CD4-positive, alpha-beta T cell treated with Interleukin-15 for 4 hours (primary cell): ENCODE data around the gene BID.
"Not testable (repeated sequence)": the region's sequence is repeated elsewhere in the genome, so short reads cannot be mapped to it uniquely, and the experiment has no call there.

Source experiments
- DNase-seq: peaks from one replicate; pipeline ENCODE4 v3.0.0-alpha.2; 2020; ENCODE audit warnings: low spot score

The BID gene

DNA sequence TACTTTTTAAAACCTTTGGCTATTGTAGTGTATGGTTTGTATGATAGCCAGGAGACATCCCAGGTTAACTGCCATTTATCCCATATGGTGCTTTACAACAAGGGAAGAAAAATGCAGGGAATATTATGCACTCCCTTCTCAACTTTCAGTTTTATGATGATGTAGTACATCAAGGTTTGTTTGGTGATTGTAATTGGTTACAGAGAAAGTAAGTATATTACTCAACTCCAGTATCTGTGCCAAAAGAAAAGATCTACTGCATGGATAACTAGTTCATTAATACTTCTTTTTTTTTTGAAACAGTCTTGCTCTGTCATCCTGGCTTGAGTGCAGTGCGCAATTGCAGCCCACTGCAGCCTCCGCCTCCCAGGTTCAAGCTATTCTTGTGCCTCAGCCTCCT lies 70.5 kb downstream of the BID start:
- DNase-seq: no peak

DNA sequence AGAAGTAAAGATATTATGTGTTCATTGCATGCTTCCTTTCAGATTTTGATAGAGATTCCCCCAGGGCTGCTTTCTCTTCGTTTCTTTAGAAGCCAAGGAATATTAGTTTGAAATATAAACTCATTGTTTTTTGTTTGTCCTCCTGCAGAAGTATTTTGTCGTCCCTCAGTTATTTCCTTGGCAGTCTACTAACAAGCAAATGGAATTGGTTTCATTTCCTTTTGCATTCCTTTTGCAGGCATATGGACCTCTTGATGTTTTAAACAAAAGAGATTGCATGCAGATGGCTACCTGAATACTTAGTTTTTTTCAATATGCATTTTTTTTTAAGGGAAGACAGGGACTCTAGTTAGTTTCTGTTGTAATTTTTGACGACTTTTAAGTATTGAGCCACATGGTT lies 73.5 kb downstream of the BID start:
- no peak for DNase-seq

DNA sequence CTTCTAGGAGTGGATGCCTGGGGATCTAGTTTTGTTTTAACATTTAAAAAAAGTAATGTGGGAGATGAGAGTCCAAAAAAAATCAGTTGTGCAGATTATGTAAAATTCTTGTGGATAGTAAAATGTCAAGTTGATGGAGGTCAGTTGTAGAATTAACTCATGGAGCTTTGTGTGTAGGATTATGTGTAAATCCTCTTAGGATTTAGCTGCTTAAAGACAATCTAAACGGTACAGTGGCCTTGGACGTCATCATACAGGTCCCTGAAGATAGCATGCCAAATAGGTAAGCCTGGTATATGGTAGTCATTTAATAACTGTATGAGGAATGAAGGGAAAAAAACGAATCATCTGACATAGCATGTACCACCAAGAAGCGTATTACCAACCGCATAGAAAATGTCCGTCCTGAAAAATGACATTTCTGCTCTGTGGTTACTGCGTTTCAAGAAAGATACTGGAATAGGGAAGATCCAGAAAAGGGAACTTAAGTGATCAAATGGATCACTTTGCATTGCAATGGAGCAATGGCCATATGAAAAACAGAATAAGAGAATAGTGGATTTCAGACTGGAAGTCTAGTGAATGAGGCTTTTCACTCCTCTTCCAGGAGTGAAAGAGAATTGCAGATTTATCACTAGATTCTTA lies 74.5 kb downstream of the BID start:
- DNase-seq: no peak

DNA sequence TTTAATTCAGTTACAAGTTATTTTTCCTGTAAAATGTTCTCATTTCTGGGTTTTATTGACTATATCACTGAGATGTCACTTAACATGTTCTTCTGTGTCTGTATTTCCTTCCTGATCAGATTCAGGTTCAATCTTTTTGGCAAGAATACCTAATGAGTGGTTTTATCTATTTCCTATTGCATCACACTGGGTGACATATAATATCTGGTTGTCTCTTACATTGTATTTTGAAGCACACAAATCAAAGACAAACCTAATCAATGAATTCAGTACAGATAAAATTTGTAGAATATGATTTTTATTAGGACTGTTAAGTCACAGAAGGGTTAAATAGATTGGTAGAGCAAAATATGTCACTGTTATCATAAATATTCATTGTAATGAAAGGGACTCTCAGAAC lies 75.3 kb downstream of the BID start:
- no peak for DNase-seq

DNA sequence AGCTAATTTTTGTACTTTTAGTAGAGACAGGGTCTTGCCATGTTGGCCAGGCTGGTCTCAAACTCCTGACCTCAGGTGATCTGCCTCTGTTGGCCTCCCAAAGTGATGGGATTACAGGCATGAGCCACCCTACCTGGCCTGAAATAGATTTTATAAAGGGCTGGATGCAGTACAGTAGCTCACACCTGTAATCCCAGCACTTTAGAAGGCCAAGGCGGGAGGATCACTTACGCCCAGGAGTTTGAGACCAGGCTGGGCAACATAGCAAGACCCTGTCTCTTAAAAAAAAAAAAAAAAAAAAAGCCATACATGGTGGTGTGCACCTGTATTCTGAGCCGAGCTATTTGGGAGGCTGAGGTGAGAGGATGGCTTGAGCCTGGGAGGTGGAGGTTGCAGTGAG lies 76.0 kb downstream of the BID start:
- DNase-seq: not testable (repeated sequence)

DNA sequence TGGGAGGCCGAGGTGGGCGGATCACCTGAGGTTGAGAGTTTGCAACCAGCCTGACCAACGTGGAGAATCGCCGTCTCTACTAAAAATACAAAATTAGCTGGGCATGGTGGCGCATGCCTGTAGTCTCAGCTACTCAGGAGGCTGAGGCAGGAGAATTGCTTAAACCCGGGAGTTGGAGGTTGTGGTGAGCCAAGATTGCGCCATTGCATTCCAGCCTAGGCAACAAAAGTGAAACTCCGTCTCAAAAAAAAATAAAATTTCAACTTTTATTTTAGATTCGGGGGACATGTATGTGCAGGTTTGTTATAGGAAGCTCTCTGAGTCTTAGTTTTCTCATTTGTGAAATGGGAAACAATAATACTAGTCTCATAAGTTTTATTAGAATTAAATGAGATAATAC lies 77.1 kb downstream of the BID start:
- DNase-seq: not testable (repeated sequence)

DNA sequence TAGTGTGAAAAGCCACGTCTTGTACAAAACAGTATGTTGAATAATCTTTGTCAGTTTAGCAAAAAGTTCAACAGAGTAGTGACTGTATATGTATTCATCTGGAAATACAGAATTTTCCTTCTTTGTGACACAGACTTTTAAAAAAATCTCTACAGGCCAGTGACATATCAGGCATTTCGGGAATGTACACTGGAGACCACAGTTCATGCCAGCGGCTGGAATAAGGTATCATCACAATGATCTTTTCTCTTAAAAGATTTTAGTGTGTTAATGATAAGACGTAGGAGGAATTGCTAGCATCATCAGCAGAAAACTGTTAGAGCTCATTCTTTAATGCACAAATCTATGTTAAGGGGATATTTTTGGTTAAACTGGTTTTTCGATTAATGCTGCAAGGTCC lies 78.3 kb downstream of the BID start:
- DNase-seq: no peak

DNA sequence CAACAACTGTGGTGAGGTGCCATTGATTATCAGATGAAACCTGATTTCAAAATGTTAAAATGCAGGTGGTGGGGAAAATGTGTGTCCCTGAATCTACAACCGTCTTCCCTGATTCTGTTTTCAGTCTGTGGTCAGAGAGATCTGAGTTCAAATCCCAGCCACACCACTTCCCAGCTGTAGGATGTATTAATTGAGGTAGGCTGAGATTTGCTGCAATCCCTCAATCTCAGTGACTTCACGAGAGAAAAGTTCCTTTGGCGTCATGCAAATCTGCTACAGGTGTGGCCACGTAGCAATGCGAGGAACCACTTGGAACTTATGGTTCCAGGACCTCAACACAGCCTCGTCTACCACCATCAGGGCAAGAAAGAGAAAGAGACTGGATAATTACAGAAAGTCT lies 79.5 kb downstream of the BID start:
- no peak for DNase-seq

DNA sequence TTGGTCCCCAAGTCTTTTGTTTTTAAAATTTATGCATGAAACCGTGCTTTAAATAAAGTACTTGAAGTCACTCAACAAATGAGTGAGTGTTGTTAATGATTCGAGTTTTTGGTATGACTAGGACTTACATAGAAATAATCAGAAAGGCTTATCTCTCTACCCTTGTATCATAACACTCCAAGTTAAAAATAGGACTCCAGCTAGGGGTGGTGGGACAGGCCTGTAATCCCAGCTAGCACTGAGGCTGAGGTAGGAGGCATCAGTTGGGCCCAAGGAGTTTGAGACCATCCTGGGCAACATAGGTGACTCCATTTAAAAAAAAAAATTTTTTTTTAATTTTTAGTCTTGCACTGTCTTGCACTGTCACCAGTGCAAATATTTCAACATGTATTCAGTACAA lies 80.1 kb downstream of the BID start:
- no peak for DNase-seq

DNA sequence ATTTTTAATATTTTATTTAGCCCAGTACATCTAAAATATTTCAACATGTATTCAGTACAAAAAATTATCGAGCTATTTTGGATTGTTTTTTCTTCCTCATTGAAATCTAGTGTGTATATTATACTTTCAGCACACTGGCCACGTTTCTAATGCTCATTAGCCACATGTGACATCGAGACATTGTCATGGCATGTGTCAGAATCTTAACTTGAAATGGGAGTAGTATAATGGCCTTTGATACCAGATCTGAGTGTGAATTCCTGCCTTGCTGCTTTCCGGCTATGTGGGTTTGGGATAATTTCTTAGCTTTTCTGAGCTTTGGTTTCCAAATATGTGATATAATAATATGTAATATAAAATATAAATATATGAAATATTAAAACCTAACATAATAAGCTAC lies 81.4 kb downstream of the BID start:
- DNase-seq: no peak

DNA sequence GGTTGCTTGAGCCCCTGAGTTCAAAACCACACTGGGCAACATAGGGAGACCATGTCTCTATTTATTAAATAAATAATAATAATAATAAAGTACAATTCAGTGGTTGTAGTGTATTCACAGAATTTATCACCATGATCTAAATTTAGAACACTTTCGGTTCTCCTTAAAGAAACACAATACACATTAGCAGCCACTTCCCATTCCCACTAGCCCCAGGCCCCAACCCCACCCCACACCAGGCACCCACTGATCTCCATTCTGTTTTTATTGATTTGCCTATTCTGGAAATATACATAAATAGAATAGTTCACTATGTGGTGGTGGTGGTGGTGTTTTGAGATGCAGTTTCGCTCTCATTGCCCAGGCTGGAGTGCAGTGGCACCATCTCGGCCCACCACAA lies 90.0 kb downstream of the BID start:
- no peak for DNase-seq
